T-helper 1 cell treated with Interleukin-12 subunit alpha and Interleukin-12 subunit beta and Interleukin-4 antibody, amounts not matched to agents 30 μg/mL and 1 μg/mL, for 36 hours (primary cell): Measurements from ENCODE around the gene NDUFAF5.

Experiments used
- H3K27ac Mint-ChIP-seq: one replicate; pipeline ENCODE4 v1.8.0; 2021; ENCODE audit warnings: mild to moderate bottlenecking, mixed read lengths
- H3K27me3 Mint-ChIP-seq: one replicate; pipeline ENCODE4 v1.8.0; 2021; ENCODE audit warnings: low read depth, mixed read lengths
- H3K36me3 Mint-ChIP-seq: one replicate; pipeline ENCODE4 v1.8.0; 2021; ENCODE audit warnings: low read depth, mixed read lengths
- H3K4me1 Mint-ChIP-seq: one replicate; pipeline ENCODE4 v1.8.0; 2021; ENCODE audit warnings: low read depth, mixed read lengths
- H3K4me3 Mint-ChIP-seq: one replicate; pipeline ENCODE4 v1.8.0; 2021; ENCODE audit warnings: mild to moderate bottlenecking, moderate library complexity, mixed read lengths
- H3K9me3 Mint-ChIP-seq: one replicate; pipeline ENCODE4 v1.8.0; 2021; ENCODE audit warnings: mixed read lengths

Gene NDUFAF5

DNA sequence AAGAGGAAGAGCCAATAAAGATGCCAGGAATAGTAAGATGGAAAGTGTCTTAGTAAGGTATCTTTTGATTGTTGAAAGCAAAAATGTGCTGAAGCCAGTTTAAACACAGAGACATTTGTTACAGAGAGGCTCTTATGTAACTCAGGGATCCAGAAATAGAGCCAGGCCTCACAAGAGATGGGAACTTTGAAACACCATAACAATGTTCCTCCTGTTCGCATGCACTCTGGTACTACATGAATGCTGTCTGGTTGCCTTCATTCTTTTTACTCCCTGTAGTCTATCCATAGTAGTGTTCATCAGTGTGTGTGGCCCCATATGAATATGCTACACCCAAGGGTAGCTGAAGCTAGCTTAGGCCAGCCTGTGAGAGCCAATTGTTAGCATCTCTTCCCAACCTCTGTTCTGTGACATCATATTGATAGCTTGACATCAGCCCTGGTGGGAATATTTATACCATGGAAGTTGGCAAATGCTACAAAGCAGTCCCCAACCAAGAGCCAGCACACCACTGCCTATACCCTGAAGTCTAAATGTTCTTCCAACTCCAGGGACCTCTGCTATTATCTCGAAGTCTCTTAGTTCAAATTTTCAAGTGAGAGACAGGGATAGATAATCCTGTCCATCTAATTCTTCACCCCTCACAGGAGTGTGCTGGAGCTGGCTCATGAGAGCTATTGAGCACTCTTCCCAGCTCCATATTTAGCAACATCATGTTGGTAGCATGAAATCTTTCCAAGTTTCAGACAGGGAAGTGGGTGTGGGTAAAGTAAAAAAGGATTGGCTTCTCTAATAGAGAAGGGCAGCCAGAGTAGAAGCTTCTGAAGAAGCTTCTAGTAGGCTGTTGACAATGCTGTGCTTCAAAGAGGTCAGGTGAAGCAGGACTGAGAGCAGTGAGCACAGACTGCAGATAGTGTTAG is 7.0 kb downstream of the NDUFAF5 start:
- Mint-ChIP-seq H3K9me3 (no peaks in the 10 kb centered on the region), H3K36me3 (peaks cover 32% of the 10 kb centered on the region), H3K27ac (no peak overlapping the region), H3K4me3 (no peak overlapping the region), H3K4me1 (peaks cover 9% of the 10 kb centered on the region), H3K27me3 (no peaks in the 10 kb centered on the region)

DNA sequence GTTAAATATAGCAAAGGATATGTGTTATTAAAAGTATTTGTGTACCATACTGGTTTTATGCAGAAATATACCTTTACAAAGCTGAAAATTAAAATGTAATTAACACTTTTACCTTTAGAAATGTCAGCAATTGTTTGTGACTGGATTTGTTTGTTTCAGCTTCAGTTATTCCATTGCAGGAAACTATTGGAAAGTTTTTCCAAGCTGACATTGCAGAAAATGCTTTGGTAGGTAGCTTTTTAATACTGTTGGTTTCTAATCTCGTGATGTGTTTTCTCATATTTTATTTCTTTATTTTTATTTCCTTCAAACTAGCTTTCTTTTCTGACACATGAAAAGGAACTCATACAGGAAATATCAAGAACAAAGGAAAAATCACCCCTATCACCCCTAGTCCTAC is 8.2 kb downstream of the NDUFAF5 start:
- no peaks in the 10 kb centered on the region for H3K27me3 Mint-ChIP-seq
- no peaks in the 10 kb centered on the region for H3K9me3 Mint-ChIP-seq
- H3K4me3 Mint-ChIP-seq: no peak overlapping the region
- H3K27ac Mint-ChIP-seq: no peak overlapping the region
- H3K36me3 Mint-ChIP-seq: peaks cover 32% of the 10 kb centered on the region
- peaks cover 3% of the 10 kb centered on the region for H3K4me1 Mint-ChIP-seq

DNA sequence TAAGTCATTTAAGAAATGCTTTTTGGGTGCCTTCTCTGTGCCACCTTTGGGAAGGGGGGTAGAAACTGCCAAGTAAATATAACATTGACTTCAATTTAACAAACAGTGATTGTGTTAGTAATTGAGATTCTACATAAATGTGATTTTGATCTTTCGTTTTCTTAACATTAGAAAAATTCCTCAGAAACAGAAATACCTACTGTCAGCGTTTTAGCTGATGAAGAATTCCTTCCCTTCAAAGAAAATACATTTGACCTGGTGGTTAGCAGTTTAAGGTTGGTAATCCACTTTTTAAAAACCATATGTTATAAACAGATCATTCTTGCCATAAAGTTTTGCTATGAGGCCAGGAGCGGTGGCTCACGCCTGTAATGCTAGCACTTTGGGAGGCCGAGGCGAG is 9.8 kb downstream of the NDUFAF5 start:
- Mint-ChIP-seq H3K27ac (no peak overlapping the region), H3K4me3 (no peak overlapping the region), H3K36me3 (peaks cover 39% of the 10 kb centered on the region), H3K9me3 (no peaks in the 10 kb centered on the region), H3K4me1 (peaks cover 3% of the 10 kb centered on the region), H3K27me3 (no peaks in the 10 kb centered on the region)

DNA sequence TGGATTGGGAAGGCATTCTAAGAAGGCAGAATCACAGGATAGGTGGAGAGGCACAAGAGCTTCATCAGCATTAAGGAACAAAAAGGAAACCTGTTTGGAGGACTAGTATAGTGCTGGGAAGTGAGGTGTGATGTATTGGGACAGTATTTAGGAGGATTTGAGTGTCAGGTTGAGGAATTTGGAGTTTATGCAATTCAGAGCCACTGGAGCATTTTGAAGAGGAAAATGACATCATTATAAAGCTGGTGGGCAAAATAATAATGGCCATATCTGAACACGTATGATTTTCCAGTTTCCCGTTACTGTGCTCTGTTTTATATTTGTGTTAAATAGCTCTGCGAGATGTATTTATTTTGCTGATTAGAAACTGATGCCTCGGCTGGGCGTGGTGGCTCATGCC is 14.2 kb downstream of the NDUFAF5 start:
- no peaks in the 10 kb centered on the region for H3K4me1 Mint-ChIP-seq
- H3K4me3 Mint-ChIP-seq: no peak overlapping the region
- H3K9me3 Mint-ChIP-seq: no peaks in the 10 kb centered on the region
- no peaks in the 10 kb centered on the region for H3K27me3 Mint-ChIP-seq
- H3K27ac Mint-ChIP-seq: no peak overlapping the region
- H3K36me3 Mint-ChIP-seq: peaks cover 37% of the 10 kb centered on the region

DNA sequence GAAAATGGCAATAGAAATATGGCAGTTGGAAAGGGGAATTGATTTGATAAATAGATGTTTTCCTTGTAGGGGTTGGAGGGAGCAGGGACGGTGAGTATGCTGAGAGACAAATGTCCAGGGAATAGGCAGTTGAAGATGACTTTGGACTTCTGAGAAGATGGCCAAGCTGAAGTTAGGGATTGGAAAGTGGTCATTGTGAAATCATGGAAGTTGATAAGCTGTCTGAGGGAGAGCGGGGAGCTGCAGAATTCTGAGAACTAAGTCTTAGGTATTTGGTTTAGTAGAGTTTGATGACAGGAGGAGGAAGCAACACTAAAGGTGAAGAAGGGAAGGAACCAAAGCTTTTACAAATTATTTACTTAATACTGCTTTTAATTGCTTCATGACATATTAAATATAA is 15.1 kb downstream of the NDUFAF5 start:
- Mint-ChIP-seq H3K4me1 (no peaks in the 10 kb centered on the region), H3K27me3 (no peaks in the 10 kb centered on the region), H3K4me3 (no peak overlapping the region), H3K36me3 (peaks cover 38% of the 10 kb centered on the region), H3K9me3 (no peaks in the 10 kb centered on the region), H3K27ac (no peak overlapping the region)

DNA sequence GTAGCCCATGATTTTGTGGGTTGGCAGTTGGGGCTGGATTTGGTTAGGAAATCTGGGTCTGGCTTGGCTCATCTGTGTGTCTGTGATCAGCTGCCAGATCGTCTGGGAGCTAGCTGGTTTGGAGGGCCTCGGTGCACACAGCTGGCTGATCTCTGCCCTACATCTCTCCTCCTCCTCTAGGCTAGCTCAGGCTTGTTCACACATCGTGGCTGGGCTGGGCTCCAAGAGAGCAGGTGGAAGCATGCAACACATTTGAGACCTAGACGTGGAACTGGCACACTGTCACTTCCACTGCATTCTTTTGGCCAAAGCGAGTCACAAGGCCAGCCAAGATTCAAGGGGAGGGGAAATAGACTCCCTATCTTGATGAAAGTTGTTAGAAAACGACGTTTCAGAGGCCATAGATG is 15.9 kb downstream of the NDUFAF5 start:
- Mint-ChIP-seq H3K4me1 (no peaks in the 10 kb centered on the region), H3K9me3 (no peaks in the 10 kb centered on the region), H3K36me3 (peaks cover 36% of the 10 kb centered on the region), H3K4me3 (no peak overlapping the region), H3K27ac (no peak overlapping the region), H3K27me3 (no peaks in the 10 kb centered on the region)

DNA sequence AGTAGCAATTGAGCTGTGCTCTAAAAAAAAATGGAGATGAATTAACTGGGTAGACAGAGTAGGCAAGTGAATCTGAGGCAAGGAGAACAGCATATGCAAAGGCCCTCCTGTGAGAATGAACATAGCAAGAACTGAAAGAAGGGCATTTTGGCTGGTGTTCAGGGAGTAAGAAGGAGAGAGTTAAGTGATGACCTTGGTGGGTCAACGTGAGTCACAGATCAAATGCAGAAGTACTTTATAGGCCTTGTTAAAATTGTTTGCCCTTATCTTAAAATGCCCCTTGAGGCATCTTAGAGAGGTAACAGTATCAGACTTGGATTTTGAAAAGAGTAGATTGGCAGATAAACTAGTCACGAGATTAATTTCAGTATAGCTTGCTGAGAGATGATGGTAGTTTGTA is 24.5 kb downstream of the NDUFAF5 start:
- Mint-ChIP-seq H3K27ac (no peak overlapping the region), H3K36me3 (peaks cover 14% of the 10 kb centered on the region), H3K4me3 (no peak overlapping the region), H3K9me3 (no peaks in the 10 kb centered on the region), H3K4me1 (no peaks in the 10 kb centered on the region), H3K27me3 (no peaks in the 10 kb centered on the region)

DNA sequence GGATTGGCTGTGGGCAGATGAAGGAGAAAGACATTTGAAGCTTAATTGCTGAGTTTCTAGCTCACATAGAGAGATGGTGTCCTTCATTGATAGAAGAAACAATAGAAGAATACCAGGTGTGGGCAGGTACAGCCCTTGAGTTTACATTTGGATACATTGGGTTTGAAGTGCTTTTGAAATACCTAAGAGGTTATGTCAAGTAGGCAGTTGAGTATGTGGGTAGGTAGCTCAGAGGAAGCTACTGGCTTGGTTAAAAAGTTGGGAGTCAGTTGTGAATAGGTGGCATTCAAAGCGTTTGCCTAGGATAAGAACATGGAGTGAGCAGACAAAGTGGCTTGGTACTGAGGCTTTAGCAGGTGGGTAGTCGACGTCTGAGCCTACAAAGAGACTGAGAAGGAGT is 25.0 kb downstream of the NDUFAF5 start:
- no peaks in the 10 kb centered on the region for H3K4me1 Mint-ChIP-seq
- H3K9me3 Mint-ChIP-seq: no peaks in the 10 kb centered on the region
- no peaks in the 10 kb centered on the region for H3K27me3 Mint-ChIP-seq
- H3K27ac Mint-ChIP-seq: no peak overlapping the region
- H3K36me3 Mint-ChIP-seq: peaks cover 14% of the 10 kb centered on the region
- no peak overlapping the region for H3K4me3 Mint-ChIP-seq

DNA sequence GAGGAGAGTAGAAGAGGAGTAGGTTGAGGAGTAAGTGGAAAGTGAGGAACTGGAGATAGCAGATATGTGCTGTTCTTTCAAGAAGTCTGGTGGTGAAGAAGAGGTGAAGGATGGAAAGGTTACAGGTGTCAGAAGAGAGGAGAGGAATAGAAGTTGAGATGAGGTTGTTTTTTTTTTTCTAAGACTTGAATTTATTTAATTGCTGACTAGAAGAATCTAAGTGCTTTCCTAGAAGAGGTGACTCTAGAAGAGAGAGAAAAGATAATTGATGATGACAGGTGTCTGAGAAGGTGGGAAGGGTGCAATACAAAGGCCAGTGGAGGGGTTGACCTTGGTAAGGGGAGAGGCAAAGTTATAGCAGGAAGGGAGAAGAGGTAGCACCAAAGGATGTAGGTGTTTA is 25.6 kb downstream of the NDUFAF5 start:
- H3K4me3 Mint-ChIP-seq: no peak overlapping the region
- no peaks in the 10 kb centered on the region for H3K27me3 Mint-ChIP-seq
- H3K4me1 Mint-ChIP-seq: no peaks in the 10 kb centered on the region
- H3K27ac Mint-ChIP-seq: no peak overlapping the region
- H3K9me3 Mint-ChIP-seq: no peaks in the 10 kb centered on the region
- H3K36me3 Mint-ChIP-seq: peaks cover 13% of the 10 kb centered on the region

DNA sequence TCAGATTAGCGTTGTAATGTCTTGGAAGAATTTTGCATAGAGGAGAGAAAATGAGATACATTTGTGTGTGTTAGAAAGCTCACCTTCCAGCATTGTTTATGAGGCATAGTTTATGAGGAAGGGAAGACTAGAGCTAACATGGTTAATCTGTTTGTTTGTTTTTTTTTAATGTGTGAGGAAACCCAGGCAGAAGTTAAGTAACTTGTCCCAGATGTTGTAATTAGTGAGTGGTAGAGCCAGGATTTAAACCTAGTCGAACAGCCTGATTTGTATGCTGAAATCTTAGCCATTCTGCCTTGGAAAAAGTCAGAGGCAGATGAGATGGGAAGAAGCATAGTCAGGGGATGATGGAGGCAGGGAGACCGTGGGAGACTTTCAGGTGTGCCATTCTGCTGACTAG is 29.1 kb downstream of the NDUFAF5 start:
- H3K9me3 Mint-ChIP-seq: no peaks in the 10 kb centered on the region
- no peak overlapping the region for H3K4me3 Mint-ChIP-seq
- no peaks in the 10 kb centered on the region for H3K27me3 Mint-ChIP-seq
- H3K36me3 Mint-ChIP-seq: peaks cover 19% of the 10 kb centered on the region
- peaks cover 5% of the 10 kb centered on the region for H3K4me1 Mint-ChIP-seq
- no peak overlapping the region for H3K27ac Mint-ChIP-seq

DNA sequence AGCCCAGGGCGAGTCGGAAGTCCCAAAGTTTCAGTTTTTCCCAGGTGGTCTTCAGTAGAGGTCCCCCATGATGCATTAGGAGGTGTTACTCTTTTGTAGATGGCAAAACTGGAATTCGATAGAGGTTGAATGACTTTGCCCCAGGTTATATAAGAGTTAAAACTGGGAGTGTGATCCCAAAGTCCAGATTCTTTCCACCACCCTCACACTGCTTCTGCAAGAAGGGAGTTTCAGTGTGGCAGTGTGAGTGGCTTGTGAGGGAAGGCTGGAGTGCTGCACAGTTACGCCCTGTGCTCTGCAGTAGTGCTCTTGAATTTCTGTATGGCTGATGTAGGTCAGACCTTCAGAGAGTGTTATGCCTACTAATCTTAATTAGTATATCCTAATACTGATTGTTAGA is 29.8 kb downstream of the NDUFAF5 start:
- no peak overlapping the region for H3K27ac Mint-ChIP-seq
- H3K4me3 Mint-ChIP-seq: no peak overlapping the region
- no peaks in the 10 kb centered on the region for H3K27me3 Mint-ChIP-seq
- no peaks in the 10 kb centered on the region for H3K9me3 Mint-ChIP-seq
- H3K4me1 Mint-ChIP-seq: peaks cover 5% of the 10 kb centered on the region
- H3K36me3 Mint-ChIP-seq: peaks cover 20% of the 10 kb centered on the region

DNA sequence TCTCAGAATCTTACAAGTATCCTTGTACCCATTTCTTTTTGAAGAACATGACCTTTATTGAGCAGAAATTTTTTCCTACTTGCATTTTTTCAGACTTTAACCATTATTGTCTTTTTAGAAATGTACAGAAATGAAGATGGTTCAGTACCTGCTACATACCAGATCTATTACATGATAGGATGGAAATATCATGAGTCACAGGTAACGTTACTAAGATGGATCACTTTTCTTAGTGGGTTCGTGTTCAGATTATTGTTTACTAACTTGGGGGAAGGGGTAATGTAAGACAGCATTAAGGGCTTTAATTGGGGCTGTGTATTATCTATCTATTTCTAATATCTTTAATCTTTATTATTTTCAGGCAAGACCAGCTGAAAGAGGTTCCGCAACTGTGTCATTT is 31.9 kb downstream of the NDUFAF5 start:
- no peak overlapping the region for H3K27ac Mint-ChIP-seq
- no peak overlapping the region for H3K4me3 Mint-ChIP-seq
- peaks cover 5% of the 10 kb centered on the region for H3K4me1 Mint-ChIP-seq
- peaks cover 20% of the 10 kb centered on the region for H3K36me3 Mint-ChIP-seq
- no peaks in the 10 kb centered on the region for H3K9me3 Mint-ChIP-seq
- H3K27me3 Mint-ChIP-seq: no peaks in the 10 kb centered on the region

DNA sequence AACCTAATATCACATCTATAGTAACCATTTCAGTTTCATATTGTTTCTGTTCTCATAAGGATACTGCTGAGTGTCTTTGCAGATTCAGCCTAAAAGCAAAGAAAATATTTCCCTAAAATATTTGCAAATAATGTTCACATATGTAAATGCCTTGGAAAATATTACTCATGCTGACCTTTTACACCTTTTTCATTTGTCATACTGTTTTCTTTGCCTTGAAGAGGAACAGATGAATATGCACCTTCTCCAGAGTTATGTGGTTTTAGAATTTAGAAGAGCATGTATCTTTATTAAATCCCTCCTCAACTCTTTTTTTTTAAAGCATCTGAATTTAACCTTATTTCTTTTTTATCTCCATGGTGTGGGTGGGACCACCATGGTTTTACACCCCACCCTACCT is 32.5 kb downstream of the NDUFAF5 start:
- H3K27ac Mint-ChIP-seq: no peak overlapping the region

DNA sequence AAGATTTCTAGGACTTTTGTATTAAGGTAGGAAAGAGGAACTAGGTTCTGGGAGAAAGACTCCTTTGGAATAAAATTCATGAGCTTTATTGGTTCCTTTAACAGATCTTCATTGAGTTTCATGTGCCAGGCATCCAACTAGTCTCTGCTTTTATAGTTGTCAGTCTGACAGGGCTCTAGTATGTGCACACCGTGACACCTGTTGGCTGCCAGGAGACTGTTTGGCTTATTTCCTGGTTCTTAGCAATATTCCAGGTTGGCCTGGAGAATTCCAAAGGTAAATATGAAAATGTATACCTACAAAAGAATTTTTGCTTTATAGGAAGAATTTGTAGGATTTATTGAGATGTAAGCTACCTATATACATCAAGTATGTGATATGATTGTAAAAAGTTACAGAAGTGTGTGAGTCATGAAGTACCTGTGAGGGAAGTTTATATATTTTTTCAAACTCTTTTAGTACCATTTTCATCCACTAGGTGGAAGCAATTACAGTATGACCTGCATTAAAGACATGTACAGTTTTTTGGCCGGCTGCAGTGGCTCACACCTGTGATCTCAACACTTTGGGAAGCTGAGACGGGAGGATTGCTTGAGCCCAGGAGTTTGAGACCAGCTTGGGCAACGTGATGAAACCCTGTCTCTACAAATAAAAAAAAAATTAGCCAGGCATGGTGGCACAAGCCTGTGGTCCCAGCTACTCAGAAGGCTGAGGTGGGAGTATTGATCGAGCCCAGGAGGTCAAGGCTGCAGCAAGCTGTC is 35.2 kb downstream of the NDUFAF5 start:
- Mint-ChIP-seq H3K4me3 (no peak overlapping the region), H3K9me3 (no peaks in the 10 kb centered on the region), H3K27ac (no peak overlapping the region)

More for the DNA sequence above, 32.5 kb downstream of the NDUFAF5 start:
- peaks cover 16% of the 10 kb centered on the region for H3K36me3 Mint-ChIP-seq
- H3K4me3 Mint-ChIP-seq: no peak overlapping the region
- H3K27me3 Mint-ChIP-seq: no peaks in the 10 kb centered on the region
- H3K4me1 Mint-ChIP-seq: peaks cover 5% of the 10 kb centered on the region
- no peaks in the 10 kb centered on the region for H3K9me3 Mint-ChIP-seq

DNA sequence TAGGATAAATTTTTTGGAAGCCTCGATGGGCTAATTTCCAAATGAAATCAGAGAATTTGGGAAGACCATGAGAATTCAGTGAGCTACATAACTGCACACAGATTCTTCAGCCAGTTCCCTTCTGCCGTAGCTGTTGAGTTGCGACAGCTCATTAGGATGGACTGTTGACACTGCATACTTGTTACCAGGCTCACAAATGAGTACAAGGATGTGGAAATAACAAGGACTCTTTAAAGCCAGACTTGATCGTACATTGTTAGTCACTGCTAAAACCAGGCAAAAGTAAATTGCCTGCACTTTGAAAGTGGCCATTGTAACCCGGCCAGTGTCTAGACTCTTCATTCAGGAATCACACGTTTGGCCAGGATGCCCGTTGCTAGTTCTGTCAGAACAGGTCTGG is 37.0 kb downstream of the NDUFAF5 start:
- Mint-ChIP-seq H3K4me3 (no peak overlapping the region), H3K27me3 (no peaks in the 10 kb centered on the region), H3K36me3 (peaks cover 6% of the 10 kb centered on the region), H3K4me1 (no peaks in the 10 kb centered on the region), H3K9me3 (no peaks in the 10 kb centered on the region), H3K27ac (no peak overlapping the region)

More for the DNA sequence above, 35.2 kb downstream of the NDUFAF5 start:
- Mint-ChIP-seq H3K4me1 (peaks cover 5% of the 10 kb centered on the region), H3K36me3 (peaks cover 10% of the 10 kb centered on the region), H3K27me3 (no peaks in the 10 kb centered on the region)
